ENCODE measurements around the gene EIF4E3.

Gene EIF4E3

DNA sequence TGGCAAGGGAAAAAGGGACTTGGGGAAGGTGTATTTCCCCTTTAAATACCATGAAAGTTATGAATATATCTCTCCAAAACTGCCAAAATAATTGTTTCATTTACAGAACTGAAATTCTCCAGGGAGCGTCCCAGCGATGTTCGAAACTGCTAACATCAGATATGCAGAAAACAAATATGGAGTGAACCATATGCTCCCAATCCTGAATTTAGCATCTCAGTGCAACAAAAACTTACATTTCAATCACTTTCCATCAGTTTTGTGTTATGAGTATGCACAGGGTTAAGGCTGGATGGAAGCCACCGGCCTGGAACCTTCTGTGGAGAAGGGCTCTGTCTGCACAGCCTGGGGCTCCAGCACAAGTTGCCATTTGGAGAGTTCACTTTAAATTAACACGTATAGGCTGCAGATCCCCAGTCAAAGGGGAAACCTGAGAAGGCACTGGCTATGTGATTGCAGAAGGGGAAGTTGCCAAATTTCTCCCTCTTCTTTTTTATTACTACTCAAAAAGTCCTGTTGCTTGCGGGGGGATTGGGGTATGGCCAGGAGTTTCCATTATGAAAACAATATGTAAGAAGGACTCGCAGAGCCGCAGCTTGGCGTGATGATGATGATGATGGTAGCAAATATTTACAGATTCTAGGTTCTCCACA lies 84.7 kb downstream of the EIF4E3 start:
- DNase-seq, result no peak
- Mint-ChIP-seq H3K36me3 (ENCODE audit: low read depth) (no peaks in the 10 kb centered on the region), H3K4me3 (no peak overlapping the region), H3K4me1 (peaks cover 22% of the 10 kb centered on the region), H3K27me3 (ENCODE audit: low read depth, poor library complexity) (no peaks in the 10 kb centered on the region), H3K9me3 (no peaks in the 10 kb centered on the region), H3K27ac (no peak overlapping the region)
- TF ChIP-seq CTCF (IDR thresholded peaks at IDR 0.05), result no peak

DNA sequence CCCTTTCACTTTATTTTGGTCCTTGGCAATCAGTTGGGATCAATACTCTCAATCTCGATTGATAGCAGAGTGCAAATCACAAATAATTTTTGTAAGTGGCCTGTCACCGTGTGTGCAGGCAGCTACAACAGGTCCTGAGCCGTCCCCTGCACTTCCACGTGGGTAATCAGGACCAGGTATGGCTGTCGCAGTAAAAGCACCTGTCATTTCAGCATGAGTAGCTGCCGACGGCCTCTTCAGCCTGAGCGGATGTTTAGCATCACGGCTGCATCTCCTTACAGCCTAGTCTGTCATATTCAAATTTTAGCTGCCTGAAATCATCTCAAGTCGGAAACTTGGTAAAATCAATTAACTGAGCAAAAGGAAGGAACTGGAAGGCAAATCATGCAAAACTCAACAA lies 88.7 kb downstream of the EIF4E3 start:
- Mint-ChIP-seq H3K27ac (no peak overlapping the region), H3K4me3 (no peak overlapping the region), H3K36me3 (ENCODE audit: low read depth) (no peaks in the 10 kb centered on the region), H3K27me3 (ENCODE audit: low read depth, poor library complexity) (peaks cover 3% of the 10 kb centered on the region), H3K9me3 (peaks cover 4% of the 10 kb centered on the region), H3K4me1 (peaks cover 22% of the 10 kb centered on the region)
- no peak for DNase-seq
- no peak for TF ChIP-seq CTCF (IDR thresholded peaks at IDR 0.05)

DNA sequence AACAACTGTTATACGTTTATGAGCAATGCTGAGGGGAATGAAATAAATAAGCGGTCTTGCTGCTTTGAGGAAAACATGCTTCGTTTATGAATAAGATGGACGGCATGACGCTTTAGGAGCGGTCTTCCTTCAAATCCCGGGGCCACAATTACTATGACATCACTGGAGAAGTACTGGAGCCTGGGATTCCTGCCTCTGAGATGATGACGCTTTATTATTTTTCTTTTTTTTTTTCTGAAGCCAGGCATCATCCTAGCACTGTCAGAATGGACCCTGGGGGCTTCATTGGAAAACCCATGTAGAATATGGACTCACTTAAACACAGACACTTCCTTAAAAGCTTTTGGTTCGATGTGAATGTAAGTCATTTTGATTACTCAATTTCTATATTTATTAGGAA lies 89.2 kb downstream of the EIF4E3 start:
- TF ChIP-seq CTCF (IDR thresholded peaks at IDR 0.05), result no peak
- Mint-ChIP-seq H3K4me3 (no peak overlapping the region), H3K27me3 (ENCODE audit: low read depth, poor library complexity) (peaks cover 3% of the 10 kb centered on the region), H3K36me3 (ENCODE audit: low read depth) (no peaks in the 10 kb centered on the region), H3K9me3 (peaks cover 4% of the 10 kb centered on the region), H3K4me1 (peaks cover 22% of the 10 kb centered on the region), H3K27ac (no peak overlapping the region)
- DNase-seq, result no peak

DNA sequence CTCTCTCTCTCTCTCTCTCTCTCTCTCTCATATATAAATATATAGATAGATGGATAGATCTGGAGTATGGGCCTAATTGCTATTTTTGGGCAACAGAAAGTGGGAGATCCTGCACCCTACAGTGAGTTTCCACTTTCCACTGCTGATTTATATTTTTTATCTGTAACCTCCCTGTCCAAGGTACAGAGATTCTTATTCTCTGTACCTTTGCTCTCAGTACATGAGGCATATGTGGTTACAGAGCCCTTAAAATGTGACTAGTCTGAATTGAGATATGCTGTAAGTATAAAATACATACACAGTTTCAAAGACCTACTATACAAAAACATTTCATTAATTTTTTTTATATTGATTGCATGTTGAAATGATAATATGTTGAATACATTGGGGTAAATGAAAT lies 90.5 kb downstream of the EIF4E3 start:
- Mint-ChIP-seq H3K27me3 (ENCODE audit: low read depth, poor library complexity) (peaks cover 6% of the 10 kb centered on the region), H3K27ac (no peak overlapping the region), H3K4me3 (no peak overlapping the region), H3K9me3 (peaks cover 4% of the 10 kb centered on the region), H3K4me1 (peaks cover 11% of the 10 kb centered on the region), H3K36me3 (ENCODE audit: low read depth) (no peaks in the 10 kb centered on the region)
- no peak for TF ChIP-seq CTCF (IDR thresholded peaks at IDR 0.05)
- no peak for DNase-seq

DNA sequence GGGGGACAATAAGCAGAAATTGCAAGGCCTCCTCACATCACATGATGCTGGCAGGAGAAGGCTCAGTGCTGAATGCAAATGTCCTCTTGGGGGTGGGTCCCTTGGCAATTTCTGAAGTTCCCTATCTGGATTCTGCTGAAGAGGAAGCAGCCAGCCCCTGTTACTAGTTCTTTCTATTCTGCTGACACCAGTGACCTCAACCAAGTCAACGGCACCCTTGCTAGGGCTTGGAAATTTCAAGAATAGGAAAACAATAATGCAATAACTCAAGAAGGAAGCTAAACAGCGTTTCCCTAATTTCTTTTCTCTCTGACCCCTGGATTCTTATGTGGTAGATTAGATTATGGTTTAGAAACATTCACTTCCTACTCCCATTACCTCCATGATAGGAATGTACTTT lies 95.5 kb downstream of the EIF4E3 start:
- Mint-ChIP-seq H3K9me3 (peaks cover 4% of the 10 kb centered on the region), H3K4me3 (no peak overlapping the region), H3K27ac (no peak overlapping the region), H3K27me3 (ENCODE audit: low read depth, poor library complexity) (peaks cover 6% of the 10 kb centered on the region), H3K4me1 (no peaks in the 10 kb centered on the region), H3K36me3 (ENCODE audit: low read depth) (no peaks in the 10 kb centered on the region)
- TF ChIP-seq CTCF (IDR thresholded peaks at IDR 0.05), result no peak
- DNase-seq, result no peak

DNA sequence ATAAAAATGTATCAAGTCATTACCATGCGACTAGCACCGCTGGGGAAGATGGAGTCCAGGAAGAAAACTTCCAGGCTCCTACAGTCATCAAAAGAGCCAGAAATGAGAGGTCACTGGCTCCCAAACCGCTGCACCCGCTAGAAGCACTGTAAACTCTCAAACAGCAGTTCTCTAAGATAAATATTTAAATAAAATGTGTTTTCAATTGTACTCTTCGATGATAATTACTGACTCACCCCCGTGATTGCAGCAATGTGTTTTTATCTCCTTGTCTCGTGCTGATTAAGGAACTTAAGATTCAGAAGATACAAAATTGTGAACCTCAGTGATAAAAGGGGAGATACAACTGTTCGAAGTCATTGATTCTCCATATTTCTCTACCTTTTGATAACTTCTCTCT lies 95.9 kb downstream of the EIF4E3 start:
- H3K4me3 Mint-ChIP-seq, result no peak overlapping the region
- no peaks in the 10 kb centered on the region for H3K4me1 Mint-ChIP-seq
- H3K27ac Mint-ChIP-seq, result no peak overlapping the region
- H3K36me3 Mint-ChIP-seq (ENCODE audit: low read depth), result no peaks in the 10 kb centered on the region
- no peak for DNase-seq
- no peak for TF ChIP-seq CTCF (IDR thresholded peaks at IDR 0.05)
- peaks cover 4% of the 10 kb centered on the region for H3K9me3 Mint-ChIP-seq
- peaks cover 6% of the 10 kb centered on the region for H3K27me3 Mint-ChIP-seq (ENCODE audit: low read depth, poor library complexity)
